ENCODE measurements around the gene HAUS7.

Gene HAUS7

DNA sequence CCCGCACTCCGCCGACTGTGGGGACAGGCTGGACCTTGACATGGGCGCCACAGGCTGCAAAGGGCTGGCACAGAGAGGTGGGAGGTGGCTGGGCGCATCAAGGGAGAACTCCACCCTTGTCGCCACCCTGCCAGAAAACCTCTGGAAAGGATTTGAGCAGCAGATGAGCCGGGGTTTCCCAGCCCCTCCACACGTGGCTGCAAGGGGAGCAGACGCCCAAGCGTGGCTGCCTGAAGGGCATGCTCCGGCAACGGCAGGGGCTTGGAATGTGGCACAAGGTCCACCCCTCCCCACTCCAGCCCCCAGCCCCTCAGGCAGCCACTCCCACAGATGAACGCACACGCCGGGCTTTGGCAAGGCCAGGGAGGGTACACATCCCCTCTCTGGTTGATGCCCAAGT lies 29.0 kb upstream of the HAUS7 start:
- DNase-seq, result no peak

DNA sequence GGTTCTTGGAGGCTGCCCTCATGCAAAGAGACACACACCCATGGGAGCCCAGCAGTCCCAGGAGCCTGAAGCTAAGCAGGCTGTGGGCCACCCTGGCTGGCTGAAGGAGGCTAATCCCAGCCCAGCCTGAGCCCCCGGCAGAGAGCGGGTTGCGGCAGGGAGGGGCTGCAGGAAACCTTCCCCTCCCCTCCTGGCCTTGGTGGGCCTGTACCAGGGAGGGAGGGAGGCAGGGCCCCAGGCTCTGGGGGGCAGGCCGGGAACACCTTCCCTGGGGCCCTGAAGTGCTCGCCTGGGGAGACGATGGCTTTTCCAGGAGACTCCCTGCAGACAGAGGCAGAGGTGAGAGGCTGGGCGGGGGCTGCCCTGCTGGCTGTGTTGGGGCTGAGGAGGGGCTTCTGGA lies 28.1 kb upstream of the HAUS7 start:
- DNase-seq, result no peak

DNA sequence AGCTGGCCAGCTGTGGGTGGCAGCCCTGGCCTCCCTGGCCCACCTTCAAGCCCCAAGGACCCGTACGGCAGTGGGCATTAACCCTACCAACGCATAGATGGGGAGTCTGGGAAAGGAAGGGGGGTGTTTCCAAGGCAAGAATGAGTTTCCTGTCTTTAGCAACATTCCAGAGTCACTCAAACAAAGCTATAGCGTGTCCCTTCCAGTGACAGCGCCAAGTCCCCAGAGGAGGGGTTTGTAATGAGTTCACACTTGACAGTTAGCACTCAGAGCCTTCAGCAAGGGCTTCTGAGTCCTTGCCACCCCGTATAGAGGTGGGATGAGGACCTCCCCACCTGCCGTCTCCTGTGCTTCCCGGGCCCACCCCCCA lies 26.2 kb upstream of the HAUS7 start:
- no peak for DNase-seq

DNA sequence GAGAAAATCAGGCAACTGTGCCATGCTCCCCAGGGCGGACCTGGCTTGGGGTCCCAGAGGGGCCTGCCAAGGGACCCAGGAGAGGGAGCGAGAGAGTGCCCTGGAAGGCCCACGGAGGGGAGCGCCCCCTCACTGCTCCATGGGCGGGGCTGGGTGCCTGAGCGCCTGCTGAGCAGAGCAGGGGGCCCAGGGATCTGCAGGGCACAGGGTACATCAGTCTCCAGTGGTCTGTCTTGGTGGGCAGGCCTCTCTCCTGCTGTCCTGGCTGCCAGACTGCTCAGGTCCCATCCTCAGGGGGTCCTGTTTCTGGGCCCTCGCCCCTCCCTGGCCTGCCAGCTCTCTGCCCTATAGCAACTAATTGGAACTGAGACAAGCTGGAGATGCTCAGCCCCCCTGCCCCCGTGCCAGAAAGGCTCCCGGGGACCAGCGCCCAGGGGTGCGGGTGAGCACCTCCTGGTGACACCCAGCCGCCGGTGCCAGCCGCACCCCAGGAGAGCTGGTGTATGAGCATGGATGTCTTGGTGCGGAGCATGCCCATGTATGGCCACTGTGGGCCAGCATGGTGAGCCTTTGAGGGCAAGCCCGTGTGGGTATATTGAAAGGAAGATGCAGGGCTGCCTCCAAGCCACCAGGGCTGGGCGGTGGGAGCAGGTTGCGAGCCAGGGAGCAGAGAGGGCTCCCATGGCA lies 25.7 kb upstream of the HAUS7 start:
- DNase-seq, result no peak

DNA sequence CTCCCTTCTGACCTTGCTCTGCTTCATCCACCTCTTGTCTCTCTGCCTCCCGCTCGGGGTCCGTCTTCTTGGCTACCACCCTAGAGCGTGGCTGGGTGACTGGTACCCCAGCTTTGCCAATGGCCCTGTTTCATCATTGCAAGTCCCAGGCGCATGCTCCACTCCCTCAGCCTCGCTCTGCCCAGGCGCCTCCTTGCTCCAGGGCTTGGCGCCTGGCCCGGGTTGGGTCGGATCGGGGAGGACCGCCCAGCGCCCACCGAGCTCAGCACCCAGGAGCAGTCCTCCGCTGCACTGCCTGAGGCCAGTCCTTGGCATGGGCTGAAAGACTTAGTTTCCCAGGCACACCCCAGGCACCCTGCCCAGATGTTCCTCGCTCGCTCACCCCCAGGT lies 25.0 kb upstream of the HAUS7 start:
- DNase-seq, result no peak

DNA sequence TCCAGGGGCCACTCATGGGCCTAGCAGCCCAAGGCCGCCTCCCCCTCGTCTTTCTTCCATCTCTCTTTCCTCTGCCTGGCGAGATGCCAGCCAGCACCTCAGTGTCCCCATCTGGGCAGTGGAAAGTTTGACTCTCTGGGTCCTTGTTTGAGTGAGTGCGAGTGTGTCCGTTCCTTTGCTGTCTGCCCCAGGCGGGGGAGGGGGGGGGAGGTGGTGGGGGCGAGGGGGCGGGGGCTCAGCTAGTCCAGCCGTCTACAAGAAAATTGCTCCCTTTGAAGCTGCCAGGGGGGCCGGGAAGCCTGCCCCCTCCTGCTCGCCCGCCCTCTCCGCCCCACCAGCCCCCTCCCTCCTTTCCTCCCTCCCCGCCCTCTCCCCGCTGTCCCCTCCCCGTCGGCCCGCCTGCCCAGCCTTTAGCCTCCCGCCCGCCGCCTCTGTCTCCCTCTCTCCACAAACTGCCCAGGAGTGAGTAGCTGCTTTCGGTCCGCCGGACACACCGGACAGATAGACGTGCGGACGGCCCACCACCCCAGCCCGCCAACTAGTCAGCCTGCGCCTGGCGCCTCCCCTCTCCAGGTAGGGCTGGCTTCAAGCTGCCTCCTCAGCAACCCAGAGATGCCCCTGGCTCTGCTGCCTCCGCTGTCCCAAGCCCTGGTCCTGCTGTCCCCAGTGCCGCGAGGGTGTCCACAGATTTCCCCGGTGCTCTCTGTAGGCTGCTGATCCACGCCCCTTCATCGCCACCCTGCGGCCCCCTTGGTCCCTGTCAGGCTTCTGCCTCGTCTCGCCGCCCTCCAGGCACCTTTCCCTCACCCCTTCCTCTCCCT lies 24.4 kb upstream of the HAUS7 start, which contains the start of gene BGN:
TSS of gene BGN (plus strand) at position 440 of the 821 bp plus-strand sequence. CDS start 9,652 bp downstream, outside the sequence.
- no peak for DNase-seq

DNA sequence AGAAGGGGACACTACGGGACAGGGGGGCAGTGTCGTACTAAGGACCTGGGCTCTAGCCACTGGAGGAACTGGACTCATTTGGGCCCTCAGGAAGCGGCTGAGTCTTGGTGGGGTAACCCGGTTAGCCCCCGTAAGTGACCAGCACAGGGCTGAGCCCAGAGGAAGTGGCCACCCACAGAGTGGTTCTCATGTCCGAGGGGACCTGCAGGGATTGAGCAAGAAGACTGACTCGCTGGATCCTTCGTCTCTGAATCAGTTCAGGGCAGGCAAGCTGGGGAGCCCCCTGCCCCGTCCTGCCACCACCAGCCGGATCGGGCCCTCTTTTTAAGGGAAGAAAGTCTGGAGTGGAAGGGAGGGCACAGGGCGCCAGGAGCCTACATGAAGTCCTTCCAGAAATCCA lies 23.7 kb upstream of the HAUS7 start:
- DNase-seq, result peak in 3 of 4 experiments; percentile 15 to 33 (median 21)

DNA sequence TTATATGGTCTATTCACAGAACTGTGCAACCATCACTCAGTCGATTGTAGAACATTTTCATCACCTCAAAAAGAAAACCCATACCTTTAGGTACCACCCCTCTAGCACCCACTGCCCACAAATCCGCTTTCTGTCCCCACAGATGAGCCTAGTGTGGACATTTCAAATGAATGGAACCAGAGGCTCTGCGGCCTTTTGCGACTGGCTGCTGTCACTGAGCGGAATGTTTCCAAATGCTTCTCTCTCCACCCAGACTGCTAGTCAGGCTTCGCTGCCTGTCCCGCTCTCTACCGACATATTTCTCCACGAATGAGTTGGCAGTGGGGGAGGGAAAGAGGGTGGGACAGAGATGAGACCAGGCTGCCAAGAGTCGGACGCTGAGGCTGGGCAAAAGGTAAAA lies 22.7 kb upstream of the HAUS7 start:
- no peak for DNase-seq

DNA sequence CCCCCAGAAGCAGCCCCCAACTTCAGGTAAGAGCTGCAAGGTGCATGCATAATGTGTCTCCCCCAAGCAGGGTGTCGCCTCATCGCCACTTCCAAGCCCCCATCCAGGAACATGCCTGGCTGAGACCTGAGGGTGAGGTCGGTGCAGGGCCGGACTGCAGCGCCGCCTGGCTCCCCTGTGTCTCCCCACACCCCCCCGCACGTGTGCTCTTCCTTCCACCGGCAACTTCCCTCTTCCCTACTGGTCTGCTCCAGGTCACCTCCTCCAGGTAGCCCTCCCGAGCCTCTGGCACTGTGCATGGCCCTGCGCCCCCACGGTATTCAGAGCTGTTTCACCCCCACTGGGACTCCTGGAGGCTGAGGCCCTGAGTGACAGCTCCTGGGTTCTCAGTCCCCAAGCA lies 22.2 kb upstream of the HAUS7 start:
- DNase-seq, result no peak

DNA sequence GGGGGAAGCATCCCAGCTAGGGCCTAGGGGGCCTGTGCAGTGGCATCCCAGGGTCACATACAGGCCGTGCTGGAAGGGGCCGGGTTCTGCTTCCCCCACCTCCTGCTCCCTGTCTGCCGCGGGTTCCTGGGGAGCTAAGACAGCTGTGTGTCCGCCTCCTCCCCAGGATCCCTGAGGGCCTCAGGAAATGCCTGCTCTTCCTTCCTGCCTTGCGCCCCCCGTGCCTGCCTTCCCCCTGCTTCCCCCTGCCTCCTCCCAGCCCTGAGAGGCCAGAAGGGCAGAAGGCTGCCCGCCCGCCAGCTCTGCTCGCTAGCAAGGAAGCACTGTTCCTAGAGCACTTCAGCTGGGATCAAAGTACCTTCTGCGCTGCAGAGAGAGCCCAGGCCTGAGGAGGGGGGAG lies 21.5 kb upstream of the HAUS7 start:
- DNase-seq, result no peak

DNA sequence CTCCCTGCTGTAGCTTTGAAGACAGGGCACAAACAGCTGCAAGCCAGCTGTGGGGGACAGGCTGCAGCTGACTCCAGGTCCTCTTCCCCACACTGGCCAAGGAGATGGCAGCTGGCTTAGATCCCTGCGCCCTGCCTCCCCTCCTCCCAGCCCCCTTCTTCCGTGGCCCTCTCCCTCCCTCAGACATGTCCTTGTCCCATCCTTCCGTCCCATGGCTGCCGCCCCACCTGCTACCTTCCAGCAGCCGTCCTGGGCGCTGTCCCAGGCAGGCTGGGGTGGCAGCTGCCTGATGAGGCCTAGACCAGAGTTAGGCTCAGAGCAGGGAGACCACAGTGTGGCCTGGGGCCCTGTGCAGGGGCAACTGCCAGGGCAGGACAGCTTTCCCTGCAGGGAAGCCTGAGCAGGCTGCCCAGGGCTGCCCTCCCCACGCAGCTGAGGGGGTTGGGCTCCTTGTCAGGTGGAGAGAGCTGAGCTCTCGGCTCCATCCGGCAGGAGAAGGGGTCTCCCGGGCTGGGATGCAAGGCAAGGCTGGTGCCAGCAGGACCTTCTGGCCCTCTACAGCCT lies 21.1 kb upstream of the HAUS7 start:
- DNase-seq, result no peak

DNA sequence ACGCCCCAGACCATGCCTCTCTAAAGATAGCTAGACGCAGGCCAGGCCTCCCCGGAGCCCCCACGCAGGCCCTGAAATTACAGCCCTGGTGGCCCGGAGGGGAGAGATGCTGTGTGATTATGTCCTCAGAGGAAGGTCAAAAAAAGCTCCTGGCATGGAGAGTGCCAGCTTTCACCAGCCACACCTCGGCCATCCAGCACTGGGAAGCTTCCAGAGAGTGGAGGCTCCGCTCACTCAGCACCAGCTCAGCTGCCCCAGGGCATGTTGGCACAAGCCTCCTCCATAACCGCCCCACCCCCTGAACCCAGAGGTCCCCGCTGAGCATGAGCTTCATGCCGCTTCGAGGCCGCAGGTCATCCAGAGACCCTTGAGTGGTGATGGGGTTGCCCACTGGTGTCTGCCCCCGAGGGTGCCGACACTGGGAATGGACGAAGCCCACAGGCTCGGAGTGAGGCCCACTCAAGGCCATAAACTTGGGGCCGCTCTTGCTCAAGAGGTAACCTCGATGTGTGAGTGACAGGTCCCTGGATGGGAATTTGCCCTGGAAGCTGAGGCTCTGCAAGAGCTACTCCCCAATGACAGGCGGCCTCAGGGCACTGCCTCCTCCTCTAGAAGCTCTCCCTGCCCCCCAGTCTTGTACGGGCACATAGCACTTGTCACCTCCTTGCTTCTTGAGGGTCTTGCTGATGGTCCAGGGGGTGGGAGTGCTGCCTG lies 20.0 kb upstream of the HAUS7 start:
- DNase-seq, result no peak

DNA sequence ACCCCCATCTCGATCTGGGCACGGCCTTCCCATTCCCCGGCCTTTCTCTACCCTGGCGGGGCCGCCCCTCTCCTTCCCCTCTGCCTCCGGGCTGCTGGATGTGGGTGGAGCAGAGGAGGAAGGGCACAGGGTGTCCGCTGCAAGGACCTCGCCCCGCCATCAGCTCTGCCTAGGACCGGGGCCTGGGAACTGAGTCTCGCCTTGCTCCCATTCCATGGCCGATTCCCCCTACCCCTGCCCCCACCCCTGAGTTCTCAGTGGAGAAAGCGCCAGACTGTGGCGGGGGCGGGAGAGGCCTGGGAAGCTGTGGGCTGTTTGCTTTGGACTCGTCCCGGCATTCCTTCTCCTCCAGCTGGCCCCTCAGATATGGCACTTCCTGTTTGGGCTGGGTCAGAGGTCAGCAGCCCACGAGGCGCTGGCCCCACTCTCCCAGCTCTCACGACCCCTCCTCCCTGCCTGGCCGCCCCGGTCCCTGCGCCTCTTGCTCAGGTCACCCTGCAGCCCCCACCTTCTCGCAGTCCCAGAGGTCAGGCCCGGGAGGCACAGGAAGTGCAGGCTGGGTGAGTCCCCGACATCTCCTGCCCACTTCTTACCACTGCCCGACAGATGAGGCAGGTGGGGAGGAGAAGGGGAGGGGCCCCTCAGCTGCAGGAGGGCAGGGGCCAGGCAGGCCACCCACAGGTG lies 18.0 kb upstream of the HAUS7 start:
- DNase-seq, result no peak

DNA sequence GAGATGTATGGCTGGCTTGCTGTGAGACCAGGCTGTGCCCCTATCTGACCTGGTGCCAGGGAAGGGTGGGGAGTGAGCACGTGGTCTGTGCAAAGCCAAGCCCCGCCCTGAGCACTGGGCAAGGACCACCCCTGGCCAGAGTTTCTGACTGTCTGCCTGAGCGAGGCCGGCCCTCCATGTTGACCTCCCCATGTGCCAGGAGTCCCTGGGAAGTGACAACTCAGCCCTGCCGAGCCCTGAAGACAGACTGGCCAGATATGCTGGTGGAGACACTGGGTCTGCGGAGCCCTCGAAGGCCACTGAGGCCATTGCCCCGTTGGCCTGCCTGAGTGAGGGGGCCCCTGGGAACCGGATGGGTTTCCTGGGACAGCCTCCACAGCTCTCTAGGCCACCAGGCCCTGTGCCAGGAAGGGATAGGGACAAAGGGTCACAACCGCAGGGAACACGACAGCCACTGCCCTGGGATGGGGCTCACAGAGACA lies 17.3 kb upstream of the HAUS7 start:
- no peak for DNase-seq

DNA sequence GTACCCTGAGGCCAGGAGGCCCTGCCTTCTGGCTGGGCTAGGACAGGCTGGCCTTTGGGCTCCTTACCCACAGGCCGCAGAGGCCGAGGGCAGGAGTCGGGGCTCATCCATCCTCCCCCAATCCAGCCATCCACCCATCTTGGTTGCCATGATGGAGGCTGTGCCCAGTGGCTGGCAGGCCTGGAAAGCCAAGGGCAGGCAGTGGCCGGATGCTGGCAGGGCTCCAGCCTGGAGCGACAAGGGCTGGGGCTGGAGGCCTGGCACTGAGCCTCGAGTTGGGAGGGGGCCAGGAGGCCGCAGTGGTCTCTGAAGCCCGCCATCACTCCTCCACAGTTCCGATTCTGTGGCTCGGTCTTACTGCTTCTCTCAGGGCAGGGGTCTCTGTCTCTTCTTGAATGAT lies 15.8 kb upstream of the HAUS7 start:
- no peak for DNase-seq

DNA sequence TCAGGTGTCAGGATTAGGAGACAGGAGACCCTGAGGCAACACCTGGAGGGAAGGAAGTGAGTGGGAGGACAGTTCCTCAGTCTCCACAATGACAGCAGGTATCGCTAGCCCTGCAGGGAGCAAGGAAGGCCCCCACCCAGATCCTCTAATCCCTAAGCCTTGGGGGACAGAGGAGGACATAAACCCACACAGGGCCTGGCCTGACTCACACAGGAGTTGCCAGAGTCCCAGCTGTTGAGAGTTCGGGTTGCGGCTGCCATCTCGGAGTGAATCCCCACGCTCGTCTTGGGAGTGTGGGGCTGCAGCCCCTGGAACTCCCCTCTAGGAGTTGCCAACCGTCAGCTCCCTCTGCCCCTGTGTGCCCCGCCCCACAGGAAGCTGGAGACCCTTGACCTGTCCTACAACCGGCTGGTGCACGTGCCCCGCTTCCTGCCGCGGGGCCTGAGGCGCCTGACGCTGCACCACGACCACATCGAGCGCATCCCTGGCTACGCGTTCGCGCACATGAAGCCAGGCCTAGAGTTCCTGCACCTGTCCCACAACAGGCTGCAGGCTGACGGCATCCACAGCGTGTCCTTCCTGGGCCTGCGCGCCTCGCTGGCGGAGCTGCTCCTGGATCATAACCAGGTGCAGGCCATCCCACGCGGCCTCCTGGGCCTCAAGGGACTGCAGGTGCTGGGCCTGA lies 15.2 kb upstream of the HAUS7 start:
- no peak for DNase-seq

DNA sequence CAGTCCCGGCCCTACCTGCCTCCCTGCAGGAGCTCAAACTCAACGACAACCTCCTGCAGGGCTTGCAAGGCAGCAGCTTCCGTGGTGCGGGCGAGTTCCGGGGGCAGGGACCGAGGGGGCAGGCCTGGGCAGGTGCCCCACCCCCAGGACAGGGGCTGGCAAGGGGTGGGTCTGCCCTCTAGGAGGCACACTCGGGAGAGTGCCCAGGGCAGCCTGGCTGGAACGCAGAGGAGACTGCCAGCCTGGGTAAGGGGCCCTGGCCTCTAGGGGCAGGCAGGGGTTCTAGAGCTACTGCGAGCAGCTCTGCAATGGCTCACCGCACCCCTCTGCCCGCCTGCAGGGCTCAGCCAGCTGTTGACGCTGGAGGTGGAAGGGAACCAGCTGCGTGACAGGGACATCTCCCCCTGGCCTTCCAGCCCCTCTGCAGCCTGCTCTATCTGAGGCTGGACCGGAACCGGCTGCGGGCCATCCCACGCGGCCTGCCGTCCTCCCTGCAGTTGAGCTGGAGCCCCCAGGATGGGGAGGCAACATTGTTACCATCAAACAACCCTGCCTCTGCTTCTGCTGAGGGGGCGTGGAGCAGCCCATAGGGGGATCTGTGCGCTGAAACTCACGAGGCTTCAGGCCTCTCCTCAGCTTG lies 12.1 kb upstream of the HAUS7 start:
- DNase-seq, result no peak

DNA sequence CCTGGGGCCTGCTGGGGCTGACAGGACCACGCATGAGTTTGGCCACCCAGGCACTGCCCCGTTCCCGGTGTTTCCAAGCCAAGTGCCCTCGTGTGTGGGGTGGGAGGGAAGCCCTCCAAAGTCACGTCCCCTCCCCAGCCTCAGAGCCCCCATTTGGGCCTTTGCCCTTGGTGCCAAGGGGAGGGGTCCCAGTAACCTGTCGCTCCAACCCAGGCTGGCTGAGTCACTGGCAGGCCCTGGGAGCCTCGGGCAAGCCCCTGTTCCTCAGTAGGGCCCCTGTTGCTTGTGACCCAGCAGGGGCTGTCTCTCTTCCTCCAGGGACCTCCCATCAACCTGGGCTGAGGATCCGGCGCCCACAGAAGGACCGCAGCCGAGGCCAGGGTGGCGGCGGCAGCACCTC lies 10.7 kb upstream of the HAUS7 start:
- no peak for DNase-seq

DNA sequence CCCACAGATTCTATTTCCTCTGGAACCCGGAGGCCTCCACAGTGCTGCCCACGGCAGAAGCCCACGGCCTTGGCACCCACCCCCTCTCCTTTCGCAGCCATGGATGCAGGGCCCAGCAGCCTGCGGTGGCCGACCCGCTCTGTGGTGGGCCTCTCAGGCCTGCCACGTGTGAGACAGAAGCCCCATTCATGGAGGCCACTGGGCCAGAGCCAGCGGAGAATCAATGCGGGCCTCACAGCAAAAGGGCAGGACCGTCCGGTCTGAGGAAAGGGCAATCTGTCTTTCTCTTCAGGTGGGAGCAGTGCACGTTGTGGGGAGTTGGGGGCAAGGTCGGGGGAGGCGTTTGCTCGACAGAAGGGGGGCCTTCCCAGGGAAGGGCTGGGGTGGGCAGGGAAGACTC lies 8.4 kb upstream of the HAUS7 start:
- DNase-seq, result no peak

DNA sequence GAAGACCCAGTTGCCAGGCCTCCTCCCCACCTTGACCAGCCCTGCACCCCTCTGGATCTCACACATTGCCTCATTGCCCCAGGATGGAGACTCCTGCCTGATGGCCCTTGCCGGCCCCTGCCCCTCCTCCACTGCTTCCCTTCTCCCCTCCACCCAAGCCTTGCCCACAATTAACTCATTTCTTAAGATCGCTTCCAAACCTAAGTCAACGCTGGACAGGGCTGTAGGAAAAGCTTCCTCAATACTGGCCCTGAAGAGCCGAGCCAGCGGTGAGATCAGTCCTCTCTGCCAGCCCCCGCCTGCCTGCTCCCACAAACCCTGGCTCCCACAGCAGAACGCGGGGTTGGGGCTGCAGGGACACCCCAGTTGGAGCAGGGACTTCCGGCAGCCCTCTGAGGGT lies 7.5 kb upstream of the HAUS7 start:
- no peak for DNase-seq

DNA sequence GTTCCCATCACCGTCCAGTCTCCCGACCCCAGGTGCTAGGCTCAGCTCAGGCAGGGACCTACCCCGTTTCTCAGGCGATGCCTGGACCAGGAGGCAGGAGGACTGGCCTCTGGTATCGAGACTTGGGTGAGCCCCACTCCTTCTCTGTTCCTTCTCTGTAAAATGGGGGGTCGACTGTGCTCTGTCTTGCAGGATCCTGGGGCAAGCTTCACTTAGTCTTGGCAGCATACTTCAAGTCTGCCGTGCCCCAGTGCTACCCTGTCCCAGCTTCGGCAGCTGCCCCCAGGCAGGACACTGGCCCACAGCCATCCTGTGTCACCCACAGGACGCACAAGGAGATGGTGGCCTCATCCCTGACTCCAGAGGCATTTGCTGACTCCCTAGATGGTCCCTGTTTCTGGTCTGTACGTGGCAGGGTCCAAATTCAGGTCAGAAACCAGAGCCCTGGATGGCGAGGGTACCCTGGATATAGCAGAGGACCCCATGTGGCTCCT lies 7.0 kb upstream of the HAUS7 start:
- DNase-seq, result no peak

Data from suppressor macrophage (primary cell).